Measurements from ENCODE around the gene ARHGEF3.
"Not testable (repeated sequence)": the region's sequence is repeated elsewhere in the genome, so short reads cannot be mapped to it uniquely, and the experiment has no call there.

ARHGEF3 gene

GRCh38 chr3:56694867-56695683 is 106.7 kb downstream of the ARHGEF3 start:
- H3K27me3 ChIP-seq (replicated peaks in 2 of 5; ENCODE audit: control insufficient read depth in 4 of 5, insufficient read depth in 5 of 5, low read length in 4 of 5): no peaks in the 10 kb centered on the region
- no peak overlapping the region for H3K27ac ChIP-seq (ENCODE audit: insufficient read depth in 1 of 2, low read depth in 1 of 2, low read length in 2 of 2, poor library complexity in 1 of 2, severe bottlenecking in 2 of 2)
- H3K4me1 ChIP-seq (ENCODE audit: control extremely low read depth in 1 of 4, control insufficient read depth in 4 of 4, insufficient read depth in 4 of 4, low read length in 3 of 4): peaks cover 0 to 35% (median 30%) of the 10 kb centered on the region in 4 experiments
- POLR2A ChIA-PET: no interaction called here
- no peak overlapping the region for H3K4me3 ChIP-seq (ENCODE audit: control insufficient read depth in 1 of 7, extremely low read depth in 1 of 7, insufficient read depth in 4 of 7, low read depth in 2 of 7, low read length in 6 of 7)
- no peaks in the 10 kb centered on the region for H3K9me3 ChIP-seq (ENCODE audit: control extremely low read depth in 1 of 5, control insufficient read depth in 4 of 5, insufficient read depth in 2 of 5, low read depth in 1 of 5, low read length in 4 of 5)
- no CpG with 5 or more reads among the region's 4 CpGs for WGBS (ENCODE audit: insufficient coverage)
- no peaks in the 10 kb centered on the region for H3K36me3 ChIP-seq (ENCODE audit: control insufficient read depth in 4 of 4, insufficient read depth in 4 of 4, low read length in 3 of 4)
- CTCF ChIA-PET: interaction anchor here (1.2 to 2.2 kb wide), 7 partner anchors 10 to 298 kb away, joined by 3 to 11 read pairs (median 6); no protein-coding TSS in a partner anchor
- peak in 2 of 3 donors; percentile 34 to 40 for DNase-seq

GRCh38 chr3:56693750-56694149 is 108.0 kb downstream of the ARHGEF3 start:
- POLR2A ChIA-PET: interaction anchor here (1.4 kb wide), 1 partner anchor 11 kb away, joined by 6 read pairs; no protein-coding TSS in a partner anchor

GRCh38 chr3:56692520-56693433 is 109.0 kb downstream of the ARHGEF3 start:
- 86% methylated on average over 6 of the region's 15 CpGs for WGBS (ENCODE audit: insufficient coverage)
- H3K27me3 ChIP-seq (replicated peaks in 2 of 5; ENCODE audit: control insufficient read depth in 4 of 5, insufficient read depth in 5 of 5, low read length in 4 of 5); H3K9me3 ChIP-seq (ENCODE audit: control extremely low read depth in 1 of 5, control insufficient read depth in 4 of 5, insufficient read depth in 2 of 5, low read depth in 1 of 5, low read length in 4 of 5); H3K27ac ChIP-seq (ENCODE audit: insufficient read depth in 1 of 2, low read depth in 1 of 2, low read length in 2 of 2, poor library complexity in 1 of 2, severe bottlenecking in 2 of 2); H3K36me3 ChIP-seq (ENCODE audit: control insufficient read depth in 4 of 4, insufficient read depth in 4 of 4, low read length in 3 of 4): not testable (repeated sequence)
- DNase-seq: peak; percentile 42 to 91 (median 87)
- H3K4me3 ChIP-seq (ENCODE audit: control insufficient read depth in 1 of 7, extremely low read depth in 1 of 7, insufficient read depth in 4 of 7, low read depth in 2 of 7, low read length in 6 of 7): peak overlapping the region in 2 of 7 experiments; percentile 14 to 21
- POLR2A ChIA-PET: interaction anchor here (0.7 to 1.4 kb wide), 2 partner anchors 10 to 1136 kb away, joined by 3 to 6 read pairs; no protein-coding TSS in a partner anchor
- H3K4me1 ChIP-seq (ENCODE audit: control extremely low read depth in 1 of 4, control insufficient read depth in 4 of 4, insufficient read depth in 4 of 4, low read length in 3 of 4): peaks cover 0 to 35% (median 30%) of the 10 kb centered on the region in 4 experiments
- CTCF ChIA-PET: interaction anchor here (0.9 to 2.1 kb wide), 4 partner anchors 9 to 298 kb away, joined by 3 to 7 read pairs (median 4); no protein-coding TSS in a partner anchor

More at GRCh38 chr3:56693750-56694149, 108.0 kb downstream of the ARHGEF3 start:
- Histone ChIP-seq H3K4me1 (ENCODE audit: control extremely low read depth in 1 of 4, control insufficient read depth in 4 of 4, insufficient read depth in 4 of 4, low read length in 3 of 4) (peaks cover 0 to 35% (median 30%) of the 10 kb centered on the region in 4 experiments), H3K9me3 (ENCODE audit: control extremely low read depth in 1 of 5, control insufficient read depth in 4 of 5, insufficient read depth in 2 of 5, low read depth in 1 of 5, low read length in 4 of 5) (no peaks in the 10 kb centered on the region), H3K27me3 (replicated peaks in 2 of 5; ENCODE audit: control insufficient read depth in 4 of 5, insufficient read depth in 5 of 5, low read length in 4 of 5) (no peaks in the 10 kb centered on the region), H3K4me3 (ENCODE audit: control insufficient read depth in 1 of 7, extremely low read depth in 1 of 7, insufficient read depth in 4 of 7, low read depth in 2 of 7, low read length in 6 of 7) (peak overlapping the region in 1 of 7 experiments; percentile 8), H3K36me3 (ENCODE audit: control insufficient read depth in 4 of 4, insufficient read depth in 4 of 4, low read length in 3 of 4) (no peaks in the 10 kb centered on the region), H3K27ac (ENCODE audit: insufficient read depth in 1 of 2, low read depth in 1 of 2, low read length in 2 of 2, poor library complexity in 1 of 2, severe bottlenecking in 2 of 2) (no peak overlapping the region)
- CTCF ChIA-PET: interaction anchor here (1.1 to 2.2 kb wide), 4 partner anchors 8 to 295 kb away, joined by 3 to 11 read pairs (median 6); no protein-coding TSS in a partner anchor
- DNase-seq: peak; percentile 22 to 55 (median 48)
- WGBS (ENCODE audit: insufficient coverage): 0% methylated on average over 2 of the region's 3 CpGs

- H3K36me3 ChIP-seq (ENCODE audit: control insufficient read depth in 4 of 4, insufficient read depth in 4 of 4, low read length in 3 of 4); H3K27me3 ChIP-seq (replicated peaks in 2 of 5; ENCODE audit: control insufficient read depth in 4 of 5, insufficient read depth in 5 of 5, low read length in 4 of 5); DNase-seq; POLR2A ChIA-PET; H3K9me3 ChIP-seq (ENCODE audit: control extremely low read depth in 1 of 5, control insufficient read depth in 4 of 5, insufficient read depth in 2 of 5, low read depth in 1 of 5, low read length in 4 of 5); H3K27ac ChIP-seq (ENCODE audit: insufficient read depth in 1 of 2, low read depth in 1 of 2, low read length in 2 of 2, poor library complexity in 1 of 2, severe bottlenecking in 2 of 2); H3K4me3 ChIP-seq (ENCODE audit: control insufficient read depth in 1 of 7, extremely low read depth in 1 of 7, insufficient read depth in 4 of 7, low read depth in 2 of 7, low read length in 6 of 7): not testable (repeated sequence)
- 87% methylated on average over 9 of the region's 21 CpGs for whole genome bisulfite sequencing (ENCODE audit: insufficient coverage)
- CTCF ChIA-PET: interaction anchor here (0.8 to 2.1 kb wide), 2 partner anchors 10 to 94 kb away, joined by 3 to 7 read pairs; no protein-coding TSS in a partner anchor
- peaks cover 0 to 35% (median 30%) of the 10 kb centered on the region in 4 experiments for H3K4me1 ChIP-seq (ENCODE audit: control extremely low read depth in 1 of 4, control insufficient read depth in 4 of 4, insufficient read depth in 4 of 4, low read length in 3 of 4)
Observed at GRCh38 chr3:56692001-56692365, 109.8 kb downstream of the ARHGEF3 start.

GRCh38 chr3:56691165-56692000 is 110.4 kb downstream of the ARHGEF3 start:
- H3K9me3 ChIP-seq (ENCODE audit: control extremely low read depth in 1 of 5, control insufficient read depth in 4 of 5, insufficient read depth in 2 of 5, low read depth in 1 of 5, low read length in 4 of 5): no peaks in the 10 kb centered on the region
- H3K27me3 ChIP-seq (replicated peaks in 2 of 5; ENCODE audit: control insufficient read depth in 4 of 5, insufficient read depth in 5 of 5, low read length in 4 of 5): no peaks in the 10 kb centered on the region
- WGBS (ENCODE audit: insufficient coverage): 99% methylated on average over 13 of the region's 19 CpGs
- POLR2A ChIA-PET: no interaction called here
- CTCF ChIA-PET: interaction anchor here (0.6 to 2.1 kb wide), 3 partner anchors 10 to 94 kb away, joined by 3 to 7 read pairs (median 3); no protein-coding TSS in a partner anchor
- H3K4me3 ChIP-seq (ENCODE audit: control insufficient read depth in 1 of 7, extremely low read depth in 1 of 7, insufficient read depth in 4 of 7, low read depth in 2 of 7, low read length in 6 of 7): no peak overlapping the region
- no peak overlapping the region for H3K27ac ChIP-seq (ENCODE audit: insufficient read depth in 1 of 2, low read depth in 1 of 2, low read length in 2 of 2, poor library complexity in 1 of 2, severe bottlenecking in 2 of 2)
- H3K4me1 ChIP-seq (ENCODE audit: control extremely low read depth in 1 of 4, control insufficient read depth in 4 of 4, insufficient read depth in 4 of 4, low read length in 3 of 4): peaks cover 0 to 31% (median 27%) of the 10 kb centered on the region in 4 experiments
- no peaks in the 10 kb centered on the region for H3K36me3 ChIP-seq (ENCODE audit: control insufficient read depth in 4 of 4, insufficient read depth in 4 of 4, low read length in 3 of 4)
- no peak for DNase-seq

- Histone ChIP-seq H3K9me3 (ENCODE audit: control extremely low read depth in 1 of 5, control insufficient read depth in 4 of 5, insufficient read depth in 2 of 5, low read depth in 1 of 5, low read length in 4 of 5) (no peaks in the 10 kb centered on the region), H3K27me3 (replicated peaks in 2 of 5; ENCODE audit: control insufficient read depth in 4 of 5, insufficient read depth in 5 of 5, low read length in 4 of 5) (no peaks in the 10 kb centered on the region), H3K27ac (ENCODE audit: insufficient read depth in 1 of 2, low read depth in 1 of 2, low read length in 2 of 2, poor library complexity in 1 of 2, severe bottlenecking in 2 of 2) (no peak overlapping the region), H3K4me1 (ENCODE audit: control extremely low read depth in 1 of 4, control insufficient read depth in 4 of 4, insufficient read depth in 4 of 4, low read length in 3 of 4) (peaks cover 0 to 19% (median 18%) of the 10 kb centered on the region in 4 experiments), H3K36me3 (ENCODE audit: control insufficient read depth in 4 of 4, insufficient read depth in 4 of 4, low read length in 3 of 4) (no peaks in the 10 kb centered on the region), H3K4me3 (ENCODE audit: control insufficient read depth in 1 of 7, extremely low read depth in 1 of 7, insufficient read depth in 4 of 7, low read depth in 2 of 7, low read length in 6 of 7) (no peak overlapping the region)
- WGBS (ENCODE audit: insufficient coverage): 100% methylated on average over 1 of the region's 1 CpG
- ChIA-PET POLR2A (no interaction called here), CTCF (interaction anchor here (0.7 to 0.8 kb wide), 2 partner anchors 111 to 299 kb away, joined by 3 read pairs; no protein-coding TSS in a partner anchor)
- no peak for DNase-seq
Observed at GRCh38 chr3:56689303-56689702, 112.4 kb downstream of the ARHGEF3 start.
